CD4-positive, alpha-beta T cell treated with Interleukin-15 for 1 hour (primary cell): ENCODE data around the gene N4BP3.
A peak's percentile ranks its signal among the peaks of the same experiment; 100 is the strongest.

Experiments
- DNase-seq: peaks from one replicate; pipeline ENCODE4 v3.0.0-alpha.2; 2020

N4BP3 gene

DNA sequence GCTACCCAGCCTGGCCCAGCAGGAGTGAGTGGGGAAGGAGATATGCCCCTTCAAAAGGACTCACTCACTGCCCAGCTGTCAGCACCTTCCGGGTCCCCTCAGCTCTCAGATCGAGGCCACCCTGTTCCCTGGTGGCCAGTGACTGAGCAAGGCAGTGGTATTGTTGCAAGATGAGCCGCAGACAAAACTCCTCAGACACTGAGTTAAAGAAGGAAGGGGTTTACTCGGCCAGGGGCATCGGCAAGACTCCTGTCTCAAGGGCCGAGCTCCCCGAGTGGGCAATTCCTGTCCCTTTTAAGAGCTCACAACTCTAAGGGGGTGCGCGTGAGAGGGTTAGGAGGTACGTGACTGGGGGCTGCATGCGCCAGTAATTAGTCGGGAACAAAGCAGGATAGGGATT lies 9.7 kb upstream of the N4BP3 start:
- no peak for DNase-seq

DNA sequence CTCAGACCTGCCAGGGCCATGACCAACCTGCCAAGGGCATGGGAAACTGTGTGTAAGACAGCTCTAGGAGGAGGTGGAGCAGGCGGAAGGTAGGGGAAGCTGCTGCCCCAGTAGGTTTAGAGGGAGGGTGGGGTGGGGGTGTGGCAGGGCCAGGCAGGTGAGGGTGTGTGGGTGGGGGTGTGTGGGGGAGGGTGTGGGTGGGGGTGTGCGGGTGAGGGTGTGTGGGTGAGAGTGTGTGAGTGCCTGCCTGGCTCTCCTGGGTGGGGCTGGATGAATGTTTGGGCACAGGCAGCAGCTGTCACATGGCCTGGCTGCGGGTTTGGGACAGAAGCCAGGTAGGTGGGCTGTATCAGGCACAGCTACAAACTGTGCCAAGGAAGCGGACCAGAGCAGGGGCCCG lies 8.8 kb upstream of the N4BP3 start:
- no peak for DNase-seq

DNA sequence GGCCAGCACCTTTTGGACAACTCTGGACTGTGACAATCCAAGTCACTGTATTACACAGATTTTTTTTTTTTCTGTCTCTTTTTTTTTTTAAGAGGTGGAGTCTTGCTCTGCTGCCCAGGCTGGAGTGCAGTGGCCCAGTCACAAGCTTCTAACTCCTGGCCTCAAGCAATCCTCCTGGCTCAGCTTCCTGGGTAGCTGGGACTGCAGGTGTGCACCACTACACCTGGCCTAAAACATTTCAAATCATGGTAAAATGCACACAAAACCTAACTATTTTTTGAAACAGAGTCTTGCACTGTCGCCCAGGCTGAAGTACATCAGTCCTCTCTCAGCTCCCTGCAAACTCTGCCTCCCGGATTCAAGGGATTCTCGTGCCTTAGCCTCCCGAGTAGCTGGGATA lies 7.2 kb upstream of the N4BP3 start:
- no peak for DNase-seq

DNA sequence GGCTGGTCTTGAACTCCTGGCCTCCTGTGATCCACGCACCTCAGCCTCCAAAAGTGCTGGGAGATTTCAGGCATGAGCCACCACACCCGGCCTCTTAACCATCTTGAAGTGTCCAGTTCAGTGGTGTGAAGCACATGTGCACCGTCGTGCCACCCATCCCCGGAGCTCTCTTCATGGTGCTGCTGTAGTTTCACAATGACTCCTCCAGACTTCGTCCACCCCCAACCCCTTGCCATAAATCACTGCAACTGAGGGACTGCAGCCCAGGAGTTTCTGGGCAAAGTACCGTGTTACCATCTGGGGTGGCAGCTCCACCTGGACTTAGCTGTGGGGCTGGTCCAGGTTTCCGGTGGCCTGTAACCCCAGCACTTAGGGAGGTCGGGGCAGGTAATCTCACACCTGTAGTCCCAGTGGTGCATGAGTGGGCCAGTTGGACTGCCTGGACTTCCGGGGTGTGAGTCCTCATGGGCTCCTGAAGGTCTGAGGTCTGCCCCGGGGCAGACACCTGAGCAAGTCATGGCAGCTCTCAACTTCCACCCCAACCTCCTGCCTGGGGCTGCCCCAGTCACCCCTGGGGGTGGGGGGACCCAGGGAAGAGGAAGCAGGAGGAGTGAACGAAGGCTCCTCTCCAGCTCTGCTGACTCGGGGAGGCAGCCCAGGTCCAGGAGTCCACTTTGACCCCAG lies 6.6 kb upstream of the N4BP3 start:
- DNase-seq = no peak

DNA sequence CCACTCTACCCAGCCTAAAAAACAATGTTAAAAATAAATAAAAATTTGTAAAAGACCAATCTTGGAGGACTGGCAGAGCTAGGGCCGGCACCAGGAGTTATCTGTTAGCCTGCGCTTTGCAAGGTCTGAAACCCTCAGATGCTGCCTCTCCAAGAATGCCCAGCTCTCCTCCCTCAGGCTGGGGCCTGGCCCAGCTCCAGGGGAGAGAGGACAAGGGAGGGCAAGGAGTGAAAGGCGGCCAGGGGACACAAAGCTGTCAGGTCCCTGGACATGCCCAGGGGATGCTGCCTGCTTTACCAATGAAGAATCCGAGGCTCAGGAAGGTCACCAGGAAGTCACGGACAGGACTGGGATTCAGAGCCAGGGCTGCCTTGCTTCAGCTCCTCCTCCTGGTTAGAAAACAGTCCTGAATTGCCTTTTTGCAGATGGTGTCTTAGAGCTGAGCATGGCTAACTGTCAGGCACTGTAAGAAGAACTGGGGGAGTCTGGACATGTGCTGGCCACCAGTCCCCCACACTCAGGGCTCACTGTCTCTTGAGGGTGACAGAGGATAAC lies 5.5 kb upstream of the N4BP3 start:
- no peak for DNase-seq

DNA sequence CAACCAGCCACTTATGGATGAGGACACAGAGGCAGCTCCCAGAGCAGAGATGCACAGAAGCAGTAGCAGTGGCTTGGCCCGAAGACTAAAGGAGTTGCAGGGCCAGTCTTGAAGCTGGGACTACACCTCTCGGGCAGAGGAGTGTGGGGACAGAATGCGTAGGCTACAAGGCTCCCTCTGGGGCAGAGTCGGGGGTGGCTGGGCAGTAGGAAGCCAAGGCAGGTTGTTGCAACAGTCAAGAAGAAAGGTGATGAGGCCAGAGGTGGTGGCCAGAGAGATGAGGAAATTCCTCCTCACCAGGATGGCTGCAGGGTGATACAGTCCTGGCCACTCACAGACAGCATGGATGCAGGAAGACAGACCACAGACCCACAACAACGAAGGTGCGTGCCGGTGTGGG lies 4.9 kb upstream of the N4BP3 start:
- no peak for DNase-seq

DNA sequence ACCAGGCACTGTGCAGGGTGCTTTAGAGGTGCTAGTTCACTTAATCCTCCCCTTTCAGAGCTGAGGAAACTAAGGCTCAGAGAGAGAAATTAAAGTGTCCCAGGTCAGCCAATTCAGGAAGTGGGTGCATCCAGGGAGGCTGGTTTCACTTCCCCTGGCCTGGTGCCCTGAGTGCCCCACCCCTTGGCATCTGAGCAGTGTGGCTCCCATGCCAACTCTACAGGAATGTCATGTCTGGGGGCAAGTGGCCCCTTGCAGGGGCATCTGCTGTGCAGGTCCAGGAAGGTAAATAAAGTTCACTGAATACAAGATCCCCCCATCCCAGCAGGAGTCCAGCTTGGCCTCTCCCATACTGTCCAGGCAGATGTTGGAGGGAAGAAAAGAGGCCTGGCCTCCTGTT lies 4.4 kb upstream of the N4BP3 start:
- no peak for DNase-seq

DNA sequence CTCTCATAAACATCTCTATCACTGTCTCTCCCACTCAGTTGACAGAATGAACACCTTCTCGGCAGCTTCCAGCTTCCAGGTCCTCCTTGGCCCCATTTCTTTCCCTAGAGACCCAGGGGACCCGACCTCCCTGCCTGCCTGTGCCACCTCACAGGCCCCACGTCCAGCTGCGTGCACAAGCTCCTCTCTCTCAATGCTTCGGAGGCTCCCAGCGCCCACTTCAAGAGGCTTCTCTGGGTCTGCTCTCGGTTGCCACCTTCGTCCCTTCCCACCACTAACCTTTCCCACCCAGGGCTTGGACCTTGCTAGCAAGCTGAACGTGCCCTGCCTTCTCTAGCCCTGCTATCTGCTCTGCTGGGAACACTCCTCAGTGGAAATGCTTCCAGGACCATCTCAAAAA lies 2.8 kb upstream of the N4BP3 start:
- DNase-seq = no peak

DNA sequence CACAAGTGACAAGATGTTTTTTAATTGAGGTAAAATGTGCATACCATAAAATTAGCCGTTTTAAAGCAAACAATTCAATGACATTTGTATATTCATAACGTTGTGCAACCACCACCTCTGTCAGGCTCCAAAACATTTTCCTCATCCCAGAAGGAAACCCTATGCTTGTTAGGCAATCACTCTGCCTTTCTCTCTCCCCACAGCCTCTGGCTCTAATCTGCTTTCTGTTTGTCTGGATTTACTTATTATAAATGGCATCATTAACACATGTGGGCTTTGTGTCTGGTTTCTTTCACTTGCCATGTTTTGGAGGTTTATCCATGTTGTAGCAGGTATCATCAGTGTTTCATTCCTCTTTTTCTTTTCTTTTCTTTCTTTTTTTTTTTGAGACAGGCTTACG lies 1.4 kb upstream of the N4BP3 start:
- DNase-seq = no peak

DNA sequence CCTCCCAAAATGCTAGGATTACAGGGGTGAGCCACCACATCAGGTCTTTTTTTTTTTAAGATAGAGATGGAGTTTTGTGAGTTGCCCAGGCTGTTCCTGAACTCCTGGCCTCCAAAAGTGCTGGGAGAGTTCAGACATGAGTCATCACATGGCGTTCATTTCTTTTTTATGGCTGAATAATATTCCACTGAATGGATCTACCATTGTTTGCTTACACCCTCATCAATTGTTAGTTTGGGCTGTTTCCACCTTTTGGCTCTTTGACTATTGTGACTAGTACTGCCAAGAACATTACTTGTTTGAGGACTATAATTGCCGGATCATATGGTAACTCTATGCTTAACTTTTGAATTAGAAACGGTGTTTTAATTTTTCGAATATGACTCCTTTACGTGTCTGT lies 787 bp upstream of the N4BP3 start:
- DNase-seq = no peak

DNA sequence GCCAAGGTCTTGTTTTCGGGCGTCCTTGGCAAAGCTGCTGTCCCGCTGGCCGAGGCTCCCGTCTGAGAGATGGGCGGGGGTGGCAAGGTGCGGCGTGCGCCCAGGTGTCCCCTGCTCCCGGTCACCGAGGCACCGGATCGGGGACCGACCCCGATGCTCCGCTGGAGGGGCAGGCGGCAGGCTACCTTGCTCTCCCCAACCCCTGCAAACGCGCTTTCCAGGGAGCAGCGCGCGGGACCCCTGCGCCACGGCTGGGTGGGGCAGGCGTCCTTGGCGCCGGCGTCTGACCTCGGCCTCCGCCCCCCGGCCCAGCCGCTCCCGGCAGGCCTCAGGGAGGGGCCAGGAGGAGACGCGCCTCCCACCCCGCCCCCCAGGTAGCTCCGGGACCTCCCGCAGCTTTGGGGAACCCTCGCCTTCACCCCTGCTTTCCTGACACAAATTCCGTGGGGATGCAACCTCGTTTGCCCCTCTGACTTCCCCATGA lies 551 bp downstream of the N4BP3 start:
- DNase-seq = no peak

DNA sequence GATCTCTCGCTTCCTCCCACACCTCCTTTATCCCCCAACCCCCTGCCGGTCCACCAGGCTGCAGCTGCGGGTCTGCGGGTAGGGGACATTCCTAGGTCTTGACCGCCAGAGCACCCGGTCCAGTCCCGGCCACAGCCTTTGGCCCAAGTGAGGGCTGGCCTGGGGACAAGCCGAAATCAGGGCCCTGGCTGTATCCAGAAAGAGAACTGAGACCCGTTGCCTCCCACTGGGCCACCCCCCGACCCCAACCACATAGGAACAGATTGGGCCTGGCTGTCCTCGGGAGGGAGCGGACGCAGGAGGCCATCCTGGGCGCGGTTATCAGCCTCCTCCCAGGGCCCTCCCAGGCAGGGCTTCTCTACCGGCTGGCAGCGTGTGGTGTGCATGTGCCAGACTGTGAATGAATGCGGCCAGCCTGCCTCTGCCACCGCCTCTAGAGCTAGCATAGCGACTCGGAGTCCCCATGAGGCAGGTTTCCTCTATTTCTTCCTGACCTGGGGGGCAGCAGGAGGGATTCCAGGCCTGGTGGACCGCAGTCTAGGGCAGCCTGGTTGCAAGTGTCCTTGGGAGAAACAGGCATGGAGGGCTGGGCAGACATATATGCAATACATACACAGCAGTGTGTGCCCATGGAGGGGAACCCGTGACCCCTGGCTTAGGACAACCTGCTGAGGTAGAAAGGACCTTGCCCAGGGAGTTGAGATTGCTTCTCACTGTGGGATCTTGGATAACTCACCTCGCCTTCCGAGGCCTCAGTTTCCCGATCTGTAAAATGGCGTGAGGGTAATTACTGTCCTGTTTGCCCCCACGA lies 1.2 kb downstream of the N4BP3 start:
- DNase-seq = peak; percentile 68

DNA sequence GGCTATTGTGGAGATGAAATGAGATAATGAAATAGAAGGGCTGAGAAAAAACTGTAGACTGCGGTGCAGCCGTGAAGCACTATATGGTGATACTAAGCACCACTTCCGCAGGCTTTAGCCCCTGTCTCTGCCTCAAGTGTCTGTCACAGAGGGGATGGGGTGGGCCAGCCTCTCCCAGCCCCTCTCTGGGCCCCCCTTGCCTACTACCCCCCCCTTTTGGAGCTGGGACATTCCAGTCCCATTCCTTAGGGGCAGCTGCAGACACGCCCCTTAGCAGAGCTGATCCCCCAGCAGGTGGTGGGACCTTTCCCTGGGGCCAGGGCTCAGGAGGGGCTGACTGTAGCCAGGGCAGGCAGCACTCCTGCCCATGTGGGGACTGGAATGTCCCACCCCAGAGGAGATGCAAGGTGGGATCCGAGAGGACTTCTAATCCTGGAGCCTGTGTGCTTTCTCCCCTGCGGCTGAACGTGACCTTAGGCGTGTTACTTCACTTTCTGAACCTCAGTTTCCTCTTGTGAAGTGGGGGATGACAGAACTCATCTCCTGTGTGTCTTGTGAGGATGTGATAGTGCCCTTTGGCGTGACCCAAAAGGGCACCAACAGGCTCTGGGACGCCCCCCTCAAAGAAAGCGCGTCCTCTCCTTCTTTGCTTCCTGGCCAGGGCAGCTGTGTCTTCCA lies 1.9 kb downstream of the N4BP3 start:
- DNase-seq = peak; percentile 37

DNA sequence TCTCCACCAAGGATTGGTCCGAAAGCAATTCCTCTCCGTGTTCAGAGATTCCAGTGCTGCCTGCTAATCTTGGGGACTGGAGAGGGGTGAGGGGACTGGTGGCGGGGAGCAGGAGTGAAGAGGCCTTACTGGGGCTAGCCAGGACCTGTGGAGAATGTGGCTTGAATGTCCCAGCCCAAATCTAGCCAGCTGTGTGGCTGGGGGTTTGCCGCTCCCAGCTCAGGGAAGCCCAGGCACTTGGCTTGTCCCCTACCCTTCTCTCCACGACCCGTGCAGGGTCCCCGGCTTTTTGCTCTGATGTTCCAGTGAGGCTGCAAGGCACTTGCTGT lies 2.4 kb downstream of the N4BP3 start:
- DNase-seq = no peak

DNA sequence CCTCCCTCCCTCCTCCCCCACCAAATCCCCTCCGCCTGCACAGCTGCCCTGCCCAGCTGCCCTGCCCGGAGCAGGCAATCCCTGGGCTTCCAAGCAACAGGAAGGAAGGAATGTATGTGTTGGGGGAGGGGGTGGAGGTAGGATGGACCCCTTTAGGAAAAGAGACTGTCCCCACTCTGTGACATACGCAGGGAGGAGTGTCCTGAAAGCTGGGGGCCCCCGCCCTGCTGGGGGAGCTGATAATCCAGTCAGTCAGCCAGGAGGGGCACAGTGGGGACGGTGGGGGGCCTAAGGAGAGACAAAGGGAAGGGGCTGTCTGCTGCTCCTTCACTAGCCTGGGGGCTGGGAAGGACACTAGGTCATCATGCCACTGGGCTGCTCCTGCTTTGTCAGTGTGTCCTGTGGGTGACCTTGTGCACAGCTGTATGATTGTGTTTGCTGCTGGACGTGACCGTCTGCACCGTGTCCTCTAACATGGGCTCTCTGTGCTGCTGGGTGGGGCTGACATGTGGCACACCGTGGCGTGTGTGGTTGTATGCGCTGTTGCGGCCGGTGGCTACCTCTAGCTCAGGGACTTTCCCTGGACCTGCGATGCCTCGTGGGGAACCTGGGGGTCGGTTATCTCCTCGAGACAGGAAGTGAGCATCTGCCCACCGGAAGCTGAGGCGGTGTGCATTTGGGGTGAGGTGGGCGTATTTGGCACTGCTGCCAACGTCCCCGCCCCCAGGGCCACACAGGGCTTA lies 3.0 kb downstream of the N4BP3 start:
- DNase-seq = peak; percentile 93

DNA sequence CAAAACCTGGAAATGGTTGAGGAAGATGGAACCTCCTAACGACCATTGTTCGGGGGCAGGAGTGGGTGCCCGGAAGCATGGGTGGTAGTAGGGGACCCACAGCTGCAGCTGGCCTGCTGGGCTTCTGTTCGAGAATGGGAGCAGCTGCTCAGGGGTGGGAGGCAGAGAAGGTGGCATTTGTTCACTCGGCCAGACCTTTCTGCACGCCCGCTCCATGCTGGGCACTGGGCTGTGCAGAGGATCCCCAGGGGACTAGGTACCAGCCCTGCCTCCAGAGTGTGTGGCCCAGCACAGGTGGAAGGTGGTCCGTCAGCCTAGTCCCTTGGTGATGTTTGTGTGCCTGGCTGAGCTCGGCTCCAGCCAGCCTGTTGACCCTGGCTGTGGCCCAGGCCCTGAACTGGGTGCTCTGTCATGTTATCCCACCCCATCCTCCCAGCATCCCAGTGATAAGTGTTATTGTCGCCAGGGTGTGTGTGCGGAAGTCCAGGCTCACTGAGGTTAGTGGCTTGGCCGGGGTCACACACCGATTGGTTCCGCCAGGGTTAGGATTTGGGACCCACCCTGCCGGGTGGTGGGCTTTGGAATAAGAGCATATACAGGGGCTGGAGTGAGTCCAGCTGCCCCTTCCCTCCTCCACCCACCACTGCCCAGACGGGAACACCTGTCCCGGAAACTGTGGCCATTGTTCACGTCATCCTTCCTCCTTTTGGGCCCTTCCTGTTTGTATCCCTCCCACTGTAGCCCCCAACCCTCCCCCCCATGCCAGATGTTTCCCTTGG lies 4.8 kb downstream of the N4BP3 start:
- DNase-seq = no peak

DNA sequence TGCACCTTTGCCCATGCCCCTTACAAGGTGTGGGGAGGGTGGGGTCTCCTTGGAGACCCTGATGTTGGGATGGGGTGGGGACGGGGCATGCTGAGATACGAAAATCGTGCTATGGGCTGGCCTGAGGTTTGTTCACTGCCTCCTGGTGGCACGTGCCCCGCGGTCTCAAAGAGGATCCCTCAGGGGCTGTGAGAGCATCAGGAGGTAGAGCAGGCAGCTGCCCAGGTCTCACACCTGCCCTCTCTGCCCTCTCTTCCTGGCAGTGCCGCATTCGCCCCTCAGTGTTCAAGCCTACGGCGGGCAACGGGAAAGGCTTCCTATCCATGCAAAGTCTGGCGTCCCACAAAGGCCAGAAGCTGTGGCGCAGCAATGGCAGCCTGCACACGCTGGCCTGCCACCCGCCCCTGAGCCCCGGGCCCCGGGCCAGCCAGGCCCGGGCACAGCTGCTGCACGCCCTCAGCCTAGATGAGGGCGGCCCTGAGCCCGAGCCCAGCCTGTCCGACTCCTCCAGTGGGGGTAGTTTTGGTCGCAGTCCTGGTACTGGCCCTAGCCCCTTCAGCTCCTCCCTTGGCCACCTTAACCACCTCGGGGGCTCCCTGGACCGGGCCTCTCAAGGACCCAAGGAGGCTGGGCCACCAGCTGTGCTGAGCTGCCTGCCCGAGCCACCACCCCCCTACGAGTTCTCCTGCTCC lies 6.7 kb downstream of the N4BP3 start:
- DNase-seq = no peak

DNA sequence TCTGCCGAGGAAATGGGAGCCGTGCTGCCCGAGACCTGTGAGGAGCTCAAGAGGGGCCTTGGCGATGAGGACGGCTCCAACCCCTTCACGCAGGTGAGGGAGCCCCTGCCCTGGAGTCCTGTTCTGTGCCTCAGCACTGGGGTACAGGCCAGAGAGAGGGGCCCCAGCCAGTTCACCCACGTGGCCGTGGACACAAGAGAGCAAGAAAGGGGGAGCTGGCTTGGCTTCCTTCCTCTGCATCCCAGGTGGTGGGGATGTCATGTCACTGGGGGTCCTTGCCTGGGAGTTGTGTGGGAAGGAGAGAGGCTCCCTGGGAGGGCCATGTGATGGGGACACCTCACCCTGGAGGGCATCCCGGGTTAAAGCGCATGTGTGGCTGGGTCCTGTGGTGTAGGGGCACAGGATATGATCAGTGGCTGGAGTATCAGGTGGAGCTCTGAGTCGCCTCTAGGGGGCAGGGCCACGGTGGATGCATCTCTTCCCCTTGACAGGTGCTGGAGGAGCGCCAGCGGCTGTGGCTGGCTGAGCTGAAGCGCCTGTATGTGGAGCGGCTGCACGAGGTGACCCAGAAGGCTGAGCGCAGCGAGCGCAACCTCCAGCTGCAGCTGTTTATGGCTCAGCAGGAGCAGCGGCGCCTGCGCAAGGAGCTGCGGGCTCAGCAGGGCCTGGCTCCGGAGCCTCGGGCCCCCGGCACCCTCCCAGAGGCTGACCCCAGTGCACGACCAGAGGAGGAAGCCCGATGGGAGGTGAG lies 7.5 kb downstream of the N4BP3 start:
- peak; percentile 88 for DNase-seq

DNA sequence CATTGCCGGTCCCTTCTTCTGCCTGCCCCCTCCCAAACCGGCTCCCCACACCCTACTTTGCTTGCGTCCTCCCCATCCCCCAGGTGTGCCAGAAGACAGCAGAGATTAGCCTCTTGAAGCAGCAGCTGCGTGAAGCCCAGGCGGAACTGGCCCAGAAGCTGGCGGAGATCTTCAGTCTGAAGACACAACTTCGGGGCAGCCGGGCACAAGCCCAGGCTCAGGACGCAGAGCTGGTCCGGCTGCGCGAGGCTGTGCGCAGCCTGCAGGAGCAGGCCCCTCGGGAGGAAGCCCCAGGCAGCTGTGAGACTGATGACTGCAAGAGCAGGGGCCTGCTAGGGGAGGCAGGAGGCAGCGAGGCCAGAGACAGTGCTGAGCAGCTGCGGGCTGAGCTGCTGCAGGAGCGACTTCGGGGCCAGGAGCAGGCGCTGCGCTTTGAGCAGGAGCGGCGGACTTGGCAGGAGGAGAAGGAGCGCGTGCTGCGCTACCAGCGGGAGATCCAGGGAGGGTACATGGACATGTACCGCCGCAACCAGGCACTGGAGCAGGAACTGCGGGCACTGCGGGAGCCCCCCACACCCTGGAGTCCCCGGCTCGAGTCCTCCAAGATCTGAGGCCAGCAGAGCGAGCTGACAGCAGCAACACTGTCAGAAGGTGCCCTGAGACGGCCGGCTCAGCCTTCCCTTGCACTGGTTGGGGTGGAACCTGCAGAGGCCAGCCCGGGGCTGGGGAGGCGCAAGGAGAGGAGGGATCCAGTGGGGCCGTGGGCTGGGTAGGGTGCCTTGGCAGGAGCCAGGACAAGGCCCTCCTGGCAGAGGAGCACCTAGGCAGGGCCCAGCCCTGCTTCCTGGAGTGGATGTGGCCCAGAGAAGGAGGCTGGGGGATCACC lies 8.3 kb downstream of the N4BP3 start:
- DNase-seq = no peak

DNA sequence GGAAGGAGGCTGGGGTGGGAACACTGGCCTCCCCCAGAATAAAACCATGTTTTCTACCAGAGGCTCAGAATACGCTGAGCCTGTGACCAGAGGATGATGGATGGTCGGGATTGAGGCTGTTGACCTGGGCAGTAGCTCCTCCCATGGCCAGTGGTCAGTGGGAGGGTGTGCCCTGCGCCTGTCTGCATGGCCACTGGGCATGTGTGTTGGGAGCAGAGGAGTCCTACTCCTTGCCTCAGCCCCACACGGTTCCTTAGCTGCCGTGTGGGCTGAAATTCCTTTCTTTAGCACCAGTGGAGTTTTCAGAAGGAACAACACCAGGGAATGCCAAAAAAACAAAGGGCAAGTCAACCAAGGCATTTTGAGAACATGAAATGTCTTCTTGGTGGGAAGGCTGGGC lies 9.0 kb downstream of the N4BP3 start:
- no peak for DNase-seq
